H9 (cell line): ENCODE measurements around the gene MCAM. TPM values are rescaled to one million over a fixed set of nuclear protein-coding genes. Genes with fewer than 3 reads are reported as not detected.

ENCODE experiments used
- DNase-seq: peaks from one replicate; pipeline ENCODE4 v3.0.0-alpha.2; 2017
- H2AFZ ChIP-seq: one replicate; pipeline ENCODE4 v1.6.1; 2013; ENCODE audit warnings: mild to moderate bottlenecking, low read length, control low read depth, moderate library complexity
- H2AK5ac ChIP-seq: 2 replicates; pipeline ENCODE4 v1.6.1; 2013; ENCODE audit warnings: low read length, control low read depth, mixed read lengths; ENCODE audit not compliant: insufficient read length
- H2BK120ac ChIP-seq: one replicate; pipeline ENCODE4 v1.6.1; 2013; ENCODE audit warnings: low read depth, mild to moderate bottlenecking, low read length, control low read depth, inconsistent platforms; ENCODE audit not compliant: poor library complexity, severe bottlenecking
- H2BK12ac ChIP-seq: 2 replicates; pipeline ENCODE4 v1.6.1; 2013; ENCODE audit warnings: low read length, control low read depth, mixed read lengths, low read depth; ENCODE audit not compliant: insufficient read length
- H2BK15ac ChIP-seq: 2 replicates; pipeline ENCODE4 v1.6.1; 2013; ENCODE audit warnings: low read depth, low read length, control low read depth
- H2BK20ac ChIP-seq: one replicate; pipeline ENCODE4 v1.6.1; 2013; ENCODE audit warnings: low read depth, mild to moderate bottlenecking, low read length, control low read depth, inconsistent platforms; ENCODE audit not compliant: poor library complexity, severe bottlenecking
- H2BK5ac ChIP-seq: 2 replicates; pipeline ENCODE4 v1.6.1; 2013; ENCODE audit warnings: low read length, control low read depth, mixed read lengths; ENCODE audit not compliant: insufficient read length
- H3K14ac ChIP-seq: 2 replicates; pipeline ENCODE4 v1.6.1; 2013; ENCODE audit warnings: low read length, control low read depth; ENCODE audit not compliant: insufficient read depth
- H3K18ac ChIP-seq: 2 replicates; pipeline ENCODE4 v1.6.1; 2013; ENCODE audit warnings: low read depth, mild to moderate bottlenecking, mixed read lengths, low read length, control low read depth; ENCODE audit not compliant: insufficient read length
- H3K23ac ChIP-seq: 2 replicates; pipeline ENCODE4 v1.6.1; 2013; ENCODE audit warnings: low read length, control low read depth, mixed read lengths, low read depth; ENCODE audit not compliant: insufficient read length
- H3K23me2 ChIP-seq: 2 replicates; pipeline ENCODE4 v1.6.1; 2013; ENCODE audit warnings: low read depth, mild to moderate bottlenecking, mixed read lengths, low read length, control low read depth; ENCODE audit not compliant: insufficient read length, poor library complexity, severe bottlenecking
- H3K27ac ChIP-seq: 2 replicates; pipeline ENCODE4 v1.5.1; 2013; ENCODE audit warnings: low read length, control low read depth, mixed read lengths, low read depth; ENCODE audit not compliant: insufficient read length
- H3K27me3 ChIP-seq: 2 replicates; pipeline ENCODE4 v1.6.1; 2013; ENCODE audit warnings: low read length, control low read depth, inconsistent platforms; ENCODE audit not compliant: insufficient read depth
- H3K4ac ChIP-seq: 2 replicates; pipeline ENCODE4 v1.6.1; 2013; ENCODE audit warnings: low read depth, mild to moderate bottlenecking, control low read depth, inconsistent platforms, low read length, moderate library complexity
- H3K4me1 ChIP-seq: 2 replicates; pipeline ENCODE4 v1.6.1; 2013; ENCODE audit warnings: low read length, control low read depth, inconsistent platforms; ENCODE audit not compliant: insufficient read depth
- H3K4me2 ChIP-seq: 2 replicates; pipeline ENCODE4 v1.6.1; 2013; ENCODE audit warnings: low read length, control low read depth, mixed read lengths; ENCODE audit not compliant: insufficient read length, insufficient read depth
- H3K56ac ChIP-seq: 2 replicates; pipeline ENCODE4 v1.6.1; 2013; ENCODE audit warnings: low read depth, mild to moderate bottlenecking, mixed read lengths, low read length, control low read depth; ENCODE audit not compliant: insufficient read length
- H3K79me1 ChIP-seq: 2 replicates; pipeline ENCODE4 v1.6.1; 2013; ENCODE audit warnings: low read depth, mild to moderate bottlenecking, moderate library complexity, low read length, control low read depth, inconsistent platforms; ENCODE audit not compliant: insufficient read depth, poor library complexity, severe bottlenecking
- H3K79me2 ChIP-seq: 2 replicates; pipeline ENCODE4 v1.6.1; 2013; ENCODE audit warnings: low read length, control low read depth, inconsistent platforms; ENCODE audit not compliant: insufficient read depth
- H3K9ac ChIP-seq: 2 replicates; pipeline ENCODE4 v1.6.1; 2013; ENCODE audit warnings: low read length, control low read depth, mixed read lengths; ENCODE audit not compliant: insufficient read length; ENCODE audit errors: extremely low read depth
- H3K9me3 ChIP-seq: one replicate; pipeline ENCODE4 v1.6.1; 2013; ENCODE audit warnings: low read depth, low read length, inconsistent platforms; ENCODE audit not compliant: control insufficient read depth
- H3T11ph ChIP-seq: one replicate; pipeline ENCODE4 v1.6.1; 2013; ENCODE audit warnings: mild to moderate bottlenecking, low read length, control low read depth, inconsistent platforms
- H4K20me1 ChIP-seq: one replicate; pipeline ENCODE4 v1.6.1; 2013; ENCODE audit not compliant: control insufficient read depth, insufficient read length, insufficient read depth
- H4K5ac ChIP-seq: 2 replicates; pipeline ENCODE4 v1.6.1; 2013; ENCODE audit warnings: low read depth, mild to moderate bottlenecking, mixed read lengths, low read length, control low read depth; ENCODE audit not compliant: insufficient read length
- H4K8ac ChIP-seq: replicated peaks from 2 replicates; pipeline ENCODE4 v1.6.1; 2013; ENCODE audit warnings: low read length, control low read depth, mixed read lengths, low read depth; ENCODE audit not compliant: insufficient read length
- H4K91ac ChIP-seq: 2 replicates; pipeline ENCODE4 v1.6.1; 2013; ENCODE audit warnings: low read depth, mild to moderate bottlenecking, moderate library complexity, mixed read lengths, low read length, control low read depth; ENCODE audit not compliant: insufficient read length
- H3K27ac Mint-ChIP-seq, 3 experiments: 2 replicates in 2 of 3; 3 replicates in 1 of 3; pipeline ENCODE4 v1.8.0; 2020 to 2021; ENCODE audit warnings: mixed read lengths in 3 of 3, mild to moderate bottlenecking in 1 of 3, moderate library complexity in 1 of 3
- H3K27me3 Mint-ChIP-seq: 2 replicates; pipeline ENCODE4 v1.8.0; 2021; ENCODE audit warnings: low read depth, mild to moderate bottlenecking, moderate library complexity, mixed read lengths
- H3K36me3 Mint-ChIP-seq, 3 experiments: 2 replicates in 2 of 3; 3 replicates in 1 of 3; pipeline ENCODE4 v1.8.0; 2020 to 2021; ENCODE audit warnings: low read depth in 3 of 3, mixed read lengths in 3 of 3; ENCODE audit not compliant: insufficient read depth in 1 of 3
- H3K4me1 Mint-ChIP-seq, 2 experiments: 2 replicates each; pipeline ENCODE4 v1.8.0; 2020; ENCODE audit warnings: mixed read lengths in 2 of 2
- H3K4me3 Mint-ChIP-seq, 2 experiments: 2 replicates in 1 of 2; 3 replicates in 1 of 2; pipeline ENCODE4 v1.8.0; 2020 to 2021; ENCODE audit warnings: mild to moderate bottlenecking in 2 of 2, mixed read lengths in 2 of 2, moderate library complexity in 1 of 2
- H3K9me3 Mint-ChIP-seq, 2 experiments: 2 replicates in 1 of 2; 3 replicates in 1 of 2; pipeline ENCODE4 v1.8.0; 2020; ENCODE audit warnings: mild to moderate bottlenecking in 2 of 2, mixed read lengths in 2 of 2, moderate library complexity in 1 of 2
- CTCF ChIP-seq: fragments of 200-600 bp; sonication (generic); conservative IDR thresholded peaks from 3 replicates; pipeline ENCODE4 v1.8.0; 2021; ENCODE audit warnings: antibody characterized with exemption, mild to moderate bottlenecking
- WGBS: extraction: QIAGEN DNeasy Blood & Tissue Kit; methylation state at CpG from one replicate; pipeline ENCODE4 v1.1.7; 2013; ENCODE audit warnings: missing lambda C conversion rate, low lambda C conversion rate, mixed read lengths; ENCODE audit not compliant: insufficient read length; ENCODE audit errors: extremely low coverage; 5-methylcytosine and 5-hydroxymethylcytosine counted together
- total RNA-seq: library from RNA; stranded (reverse); gene quantifications from 2 replicates; pipeline ENCODE4 v1.2.1, GENCODE V29; 2021

Gene MCAM
- total RNA-seq, 1 experiment from 2014 or later: 21.5 TPM

GRCh38 chr11:119263352-119263940 is 53.5 kb downstream of the MCAM start:
- Histone ChIP-seq H3K79me2 (peaks cover 5% of the 10 kb centered on the region; the same call in 1 of the 2 replicates), H2BK120ac (no peak overlapping the region), H3K23ac (no peak overlapping the region), H3K23me2 (no peaks in the 10 kb centered on the region), H3K9ac (no peak overlapping the region), H3K4ac (no peak overlapping the region), H3K79me1 (no peaks in the 10 kb centered on the region), H2BK5ac (no peak overlapping the region), H4K91ac (no peak overlapping the region), H2BK12ac (no peak overlapping the region), H2BK20ac (no peak overlapping the region), H2AFZ (no peak overlapping the region), H3K4me1 (no peaks in the 10 kb centered on the region; the same call in 1 of the 2 replicates), H4K8ac (no peak overlapping the region), H4K5ac (no peak overlapping the region), H2AK5ac (no peak overlapping the region), H2BK15ac (no peak overlapping the region), H3K27ac (no peak overlapping the region), H3K18ac (no peak overlapping the region), H4K20me1 (no peaks in the 10 kb centered on the region), H3K14ac (no peak overlapping the region), H3K9me3 (no peaks in the 10 kb centered on the region), H3T11ph (no peak overlapping the region), H3K56ac (no peak overlapping the region), H3K27me3 (no peaks in the 10 kb centered on the region), H3K4me2 (no peak overlapping the region)
- Mint-ChIP-seq H3K27ac (no peak overlapping the region), H3K4me3 (no peak overlapping the region), H3K27me3 (no peaks in the 10 kb centered on the region), H3K9me3 (no peaks in the 10 kb centered on the region), H3K4me1 (peaks cover 10% of the 10 kb centered on the region in 2 experiments), H3K36me3 (no peaks in the 10 kb centered on the region)
- no CpG with 5 or more reads among the region's 3 CpGs for WGBS
- no peak for TF ChIP-seq CTCF
- no peak for DNase-seq
